Mucosa of gallbladder (tissue), 1 donor: ENCODE measurements around the gene SLC2A6. TPM values are rescaled to one million over a fixed set of nuclear protein-coding genes. Genes with fewer than 3 reads are reported as not detected.
A peak's percentile ranks its signal among the peaks of the same experiment; 100 is the strongest.
"Not testable (repeated sequence)": the region's sequence is repeated elsewhere in the genome, so short reads cannot be mapped to it uniquely, and the experiment has no call there.

Experiments used
- DNase-seq: peaks from one replicate; pipeline ENCODE4 v3.0.0-alpha.2; 2020; ENCODE audit warnings: low spot score
- total RNA-seq: library from RNA; stranded (reverse); gene quantifications from one replicate; pipeline ENCODE4 v1.2.1, GENCODE V29; 2021
- donor health status: DM: no; HTN: no; CAD: no.

SLC2A6 gene
- total RNA-seq, 1 donor from 2014 or later = 18.4 TPM

GRCh38 chr9:133463234-133463863 lies 15.6 kb downstream of the SLC2A6 start:
- DNase-seq = no peak

DNA sequence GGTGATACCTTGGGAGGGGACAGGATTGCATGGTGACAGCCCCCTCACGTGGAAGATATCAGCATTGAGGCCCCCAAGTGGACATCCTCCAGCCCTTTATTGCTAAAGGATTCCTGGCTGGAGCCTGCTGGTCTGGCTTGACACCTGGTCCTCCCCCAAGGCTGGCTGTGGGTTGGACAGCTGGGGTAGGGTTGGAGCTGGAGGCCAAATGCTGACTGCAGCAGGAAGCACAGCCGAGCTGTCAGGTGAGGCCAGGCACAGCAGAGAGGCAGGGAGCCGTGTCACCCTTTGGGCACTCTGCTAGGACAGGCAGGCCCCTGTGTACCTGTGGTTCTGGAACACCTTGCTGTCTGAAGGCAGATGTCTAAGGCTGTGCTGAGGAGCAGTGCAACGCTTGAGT lies 16.9 kb downstream of the SLC2A6 start:
- no peak for DNase-seq

- peak; percentile 43 for DNase-seq
These were observed 18.3 kb downstream of the SLC2A6 start for GRCh38 chr9:133460405-133461175.

DNA sequence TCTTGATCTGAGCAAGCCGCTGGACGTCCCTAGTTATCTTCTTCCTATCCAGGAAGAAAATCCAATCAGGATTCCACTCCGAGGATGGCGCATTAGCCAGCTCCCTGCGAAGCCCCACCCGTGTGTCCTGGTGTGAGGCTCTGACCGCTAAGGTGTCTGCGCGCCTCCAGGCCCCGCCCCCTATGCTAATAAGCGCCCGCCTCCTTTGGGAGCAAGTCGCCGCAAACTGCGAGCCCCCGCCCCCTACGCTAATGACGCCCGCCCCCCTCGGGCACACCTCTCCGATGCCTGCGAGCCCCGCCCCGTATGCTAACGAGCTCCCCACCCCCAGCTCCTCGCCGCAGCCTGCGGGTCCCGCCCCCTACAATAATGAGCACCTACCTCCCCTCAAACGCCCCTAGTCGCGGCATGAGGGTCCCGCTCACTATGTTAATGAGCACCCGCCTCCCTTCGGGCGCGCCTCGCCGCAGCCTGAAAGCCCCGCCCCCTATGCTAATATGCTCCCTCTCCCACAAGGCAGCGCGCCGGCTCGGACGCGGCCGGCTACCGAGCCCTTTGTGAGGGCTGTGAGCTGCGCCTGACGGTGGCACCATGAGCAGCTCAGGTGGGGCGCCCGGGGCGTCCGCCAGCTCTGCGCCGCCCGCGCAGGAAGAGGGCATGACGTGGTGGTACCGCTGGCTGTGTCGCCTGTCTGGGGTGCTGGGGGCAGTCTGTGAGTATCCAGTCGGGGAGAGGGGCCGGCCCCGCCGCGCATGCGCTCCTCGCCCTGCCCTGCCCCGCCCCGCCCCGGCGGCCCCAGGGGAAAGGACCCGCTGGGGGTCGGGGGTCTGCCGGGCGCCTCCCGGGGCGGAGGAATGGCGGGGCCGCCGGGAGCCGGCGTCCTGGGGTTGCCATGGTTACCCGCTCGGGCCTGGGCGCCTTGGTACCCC lies 19.2 kb downstream of the SLC2A6 start, which contains the start of gene CACFD1:
Gene CACFD1 (plus strand): TSS at position 503 of the 929 bp plus-strand sequence. CDS start 89 bp downstream, at position 592.
- peak; percentile 97 for DNase-seq

DNA sequence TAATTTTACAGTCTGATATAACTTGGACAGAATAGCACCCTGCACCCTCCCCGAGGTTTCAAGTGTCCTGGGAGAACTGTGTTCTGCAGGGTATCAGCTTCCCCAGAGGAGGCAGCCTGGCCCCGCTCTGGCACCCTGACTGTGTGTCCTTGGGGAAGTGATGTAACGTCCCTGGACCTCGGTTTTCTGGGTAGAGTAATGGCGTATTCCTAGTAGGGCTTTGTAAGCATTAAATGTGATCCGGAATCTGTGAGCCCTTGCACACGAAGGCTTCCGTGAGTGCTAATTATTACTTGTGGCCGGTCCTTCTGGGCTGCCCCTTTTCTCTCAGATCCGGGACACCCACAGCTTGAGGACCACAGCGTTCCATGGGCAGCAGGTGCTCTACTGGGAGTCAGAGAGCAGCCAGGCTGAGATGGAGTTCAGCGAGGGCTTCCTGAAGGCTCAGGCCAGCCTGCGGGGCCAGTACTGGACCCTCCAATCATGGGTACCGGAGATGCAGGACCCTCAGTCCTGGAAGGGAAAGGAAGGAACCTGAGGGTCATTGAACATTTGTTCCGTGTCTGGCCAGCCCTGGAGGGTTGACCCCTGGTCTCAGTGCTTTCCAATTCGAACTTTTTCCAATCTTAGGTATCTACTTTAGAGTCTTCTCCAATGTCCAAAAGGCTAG lies 20.1 kb downstream of the SLC2A6 start:
- no peak for DNase-seq

- DNase-seq = no peak
These were observed 21.2 kb downstream of the SLC2A6 start for GRCh38 chr9:133457748-133458147.

DNA sequence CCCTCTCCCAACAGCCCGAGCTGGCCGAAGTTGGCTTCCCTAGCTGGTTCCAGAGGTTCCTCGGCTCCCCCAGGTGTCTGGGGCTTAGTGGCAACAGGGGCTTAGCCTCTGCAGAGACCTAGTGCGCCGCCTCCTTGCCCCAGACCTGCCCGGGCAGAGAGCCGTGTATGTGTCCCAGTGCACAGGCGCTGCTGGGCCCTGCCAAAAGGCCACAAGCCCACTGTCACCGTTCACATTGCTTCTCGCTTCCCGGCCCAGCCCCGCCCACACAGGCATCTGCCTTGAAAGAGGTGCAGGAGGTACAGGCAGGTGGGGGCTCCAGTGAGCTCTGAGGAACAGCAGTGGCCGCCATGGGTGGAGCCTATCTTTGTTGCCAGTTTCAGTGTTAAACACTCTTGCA lies 21.7 kb downstream of the SLC2A6 start:
- DNase-seq = no peak

DNA sequence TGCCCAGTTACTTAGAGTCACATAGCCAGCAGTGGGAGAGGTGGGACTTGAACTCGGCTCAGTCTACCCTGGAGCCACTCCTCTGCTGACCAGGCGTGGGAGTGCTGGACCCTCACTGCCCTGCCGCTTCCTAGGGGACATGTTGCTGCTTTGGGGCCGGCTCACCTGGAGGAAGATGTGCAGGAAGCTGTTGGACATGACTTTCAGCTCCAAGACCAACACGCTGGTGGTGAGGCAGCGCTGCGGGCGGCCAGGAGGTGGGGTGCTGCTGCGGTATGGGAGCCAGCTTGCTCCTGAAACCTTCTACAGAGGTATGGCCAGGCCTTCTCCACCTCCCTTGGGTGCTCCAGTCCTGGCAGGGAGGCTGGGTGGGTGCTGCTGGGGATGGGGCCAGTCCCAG lies 22.5 kb downstream of the SLC2A6 start:
- no peak for DNase-seq

DNA sequence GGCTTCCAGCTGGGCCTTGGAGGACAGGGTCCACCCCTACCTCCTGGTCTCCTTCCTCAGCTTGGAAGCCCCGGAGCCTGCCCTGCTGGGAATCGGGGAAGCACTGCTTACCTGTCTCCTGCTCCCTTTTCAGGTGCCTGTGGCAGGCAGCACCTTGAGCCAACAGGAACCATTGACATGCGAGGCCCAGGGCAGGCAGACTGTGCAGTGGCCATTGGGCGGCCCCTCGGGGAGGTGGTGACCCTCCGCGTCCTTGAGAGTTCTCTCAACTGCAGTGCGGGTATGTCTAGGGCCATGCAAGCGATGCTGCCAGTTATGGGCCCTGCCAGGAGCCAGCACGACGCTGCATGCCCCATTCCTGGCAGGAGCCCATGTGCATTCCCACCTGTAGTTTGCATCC lies 23.0 kb downstream of the SLC2A6 start:
- no peak for DNase-seq

DNA sequence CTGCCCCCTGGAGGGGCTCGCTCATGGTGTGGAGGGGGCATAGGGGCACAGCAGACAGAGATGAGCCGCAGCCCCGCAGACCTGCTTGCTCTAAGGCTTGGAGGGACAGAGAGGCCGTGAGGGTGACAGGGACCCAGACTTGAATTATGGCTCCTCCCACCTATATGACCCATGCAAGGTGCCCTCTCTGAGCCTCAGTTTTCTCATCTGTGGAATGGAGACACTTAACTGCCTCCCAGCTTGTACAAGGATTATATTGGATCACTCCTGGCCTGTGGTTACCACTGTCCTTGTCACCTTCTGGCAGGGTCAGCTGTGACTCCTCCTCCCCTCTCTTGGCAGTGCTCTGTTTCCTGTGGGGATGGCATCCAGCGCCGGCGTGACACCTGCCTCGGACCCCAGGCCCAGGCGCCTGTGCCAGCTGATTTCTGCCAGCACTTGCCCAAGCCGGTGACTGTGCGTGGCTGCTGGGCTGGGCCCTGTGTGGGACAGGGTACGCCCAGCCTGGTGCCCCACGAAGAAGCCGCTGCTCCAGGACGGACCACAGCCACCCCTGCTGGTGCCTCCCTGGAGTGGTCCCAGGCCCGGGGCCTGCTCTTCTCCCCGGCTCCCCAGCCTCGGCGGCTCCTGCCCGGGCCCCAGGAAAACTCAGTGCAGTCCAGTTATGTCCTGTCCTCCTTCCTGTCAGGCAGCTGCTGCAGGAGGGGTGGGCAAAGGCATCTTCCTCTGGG lies 23.8 kb downstream of the SLC2A6 start:
- no peak for DNase-seq

- no peak for DNase-seq
These were observed 24.6 kb downstream of the SLC2A6 start for GRCh38 chr9:133454325-133454724.

DNA sequence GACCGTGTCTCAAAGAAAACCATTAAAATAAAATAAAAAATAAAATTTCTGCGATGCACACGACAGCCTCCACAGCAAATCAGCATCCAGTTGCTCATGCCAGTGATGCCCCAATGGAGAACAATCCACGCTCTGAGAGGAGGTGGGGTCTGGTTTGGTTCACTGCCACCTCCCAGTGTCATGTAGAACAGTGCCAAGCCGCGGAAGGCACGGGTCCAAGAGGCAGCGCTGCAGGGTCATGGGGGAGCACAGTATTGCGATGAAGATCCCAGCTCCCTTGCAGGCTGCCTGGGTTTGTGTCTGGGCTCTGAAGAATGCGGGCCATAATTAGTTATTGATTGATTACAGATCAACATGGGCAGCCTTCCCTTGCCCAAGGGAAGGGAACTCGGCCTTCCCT lies 25.2 kb downstream of the SLC2A6 start:
- DNase-seq = no peak

DNA sequence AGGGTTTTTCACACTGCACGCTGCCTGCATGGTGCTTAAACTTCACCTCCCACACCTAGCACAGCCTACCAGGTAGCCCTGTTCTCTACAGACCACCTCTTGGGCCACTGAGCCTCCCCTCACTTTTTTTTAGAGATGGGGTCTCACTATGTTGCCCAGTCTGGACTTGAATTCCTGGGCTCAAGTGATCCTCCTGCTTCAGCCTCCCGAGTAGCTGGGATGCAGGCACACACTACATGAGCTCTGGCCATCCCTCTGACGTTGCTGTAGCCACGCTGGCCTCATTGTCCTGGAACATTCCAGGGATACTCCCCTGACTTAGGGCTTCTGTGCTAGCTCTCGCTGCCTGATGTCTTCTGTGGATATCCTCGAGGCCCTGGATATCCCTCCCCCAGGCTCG lies 26.3 kb downstream of the SLC2A6 start:
- DNase-seq = no peak

DNA sequence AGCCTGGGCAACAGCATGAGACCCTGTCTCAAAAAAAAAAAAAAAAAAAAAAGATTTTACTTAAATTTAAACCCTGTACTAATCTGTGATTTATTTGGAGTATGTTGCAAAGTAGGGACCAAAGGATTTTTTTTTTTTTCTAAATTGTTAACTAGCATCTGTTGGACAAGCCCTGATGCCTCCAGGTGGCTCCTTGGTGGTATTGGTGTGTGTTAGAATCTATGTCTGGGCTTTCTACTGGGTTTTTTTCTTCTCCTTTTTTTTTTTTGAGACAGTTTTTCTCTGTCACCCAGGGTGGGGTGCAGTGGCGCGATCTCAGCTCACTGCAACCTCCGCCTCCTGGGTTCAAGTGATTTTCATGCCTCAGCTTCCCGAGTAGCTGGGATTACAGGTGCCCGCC lies 27.0 kb downstream of the SLC2A6 start:
- DNase-seq = not testable (repeated sequence)

DNA sequence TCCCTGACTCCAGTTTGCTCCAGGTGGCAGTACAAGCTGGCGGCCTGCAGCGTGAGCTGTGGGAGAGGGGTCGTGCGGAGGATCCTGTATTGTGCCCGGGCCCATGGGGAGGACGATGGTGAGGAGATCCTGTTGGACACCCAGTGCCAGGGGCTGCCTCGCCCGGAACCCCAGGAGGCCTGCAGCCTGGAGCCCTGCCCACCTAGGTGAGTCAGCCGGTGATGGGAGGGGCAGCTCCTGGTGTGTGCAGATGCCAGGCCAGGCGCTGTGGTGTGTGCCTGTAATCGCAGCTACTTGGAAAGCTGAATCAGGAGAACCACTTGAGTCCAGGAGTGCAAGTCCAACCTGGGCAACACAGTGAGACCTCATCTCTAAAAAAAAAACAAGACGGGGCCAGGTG lies 29.1 kb downstream of the SLC2A6 start:
- peak; percentile 87 for DNase-seq

- DNase-seq = peak; percentile 64
These were observed 30.4 kb downstream of the SLC2A6 start for GRCh38 chr9:133448487-133448972.

GRCh38 chr9:133445293-133445969 lies 33.5 kb downstream of the SLC2A6 start:
- DNase-seq = no peak

- DNase-seq = no peak
These were observed 34.9 kb downstream of the SLC2A6 start for GRCh38 chr9:133443982-133444381.

GRCh38 chr9:133443248-133443647 lies 35.7 kb downstream of the SLC2A6 start:
- DNase-seq = no peak

- no peak for DNase-seq
These were observed 37.3 kb downstream of the SLC2A6 start for GRCh38 chr9:133441571-133441970.
